Coronary artery (tissue), 2 donors: ENCODE measurements around the gene CXCL13.
"Not testable (repeated sequence)": the region's sequence is repeated elsewhere in the genome, so short reads cannot be mapped to it uniquely, and the experiment has no call there.

Experiments used
- DNase-seq: peaks from one replicate; pipeline ENCODE4 v3.0.0-alpha.2; 2017; ENCODE audit warnings: low spot score
- H3K27ac ChIP-seq, 2 donors: fragments of 200-600 bp; sonication (generic); one replicate each; pipeline ENCODE4 v1.5.1; 2016 to 2019
- H3K4me3 ChIP-seq: fragments of 200-600 bp; sonication (generic); 2 replicates; pipeline ENCODE4 v1.5.1; 2016; ENCODE audit warnings: mild to moderate bottlenecking, moderate library complexity
- TF ChIP-seq, protein P1 (sequence below): fragments of 200-600 bp; sonication (generic); IDR thresholded peaks from one replicate; pipeline ENCODE4 v1.5.1; 2019; ENCODE audit warnings: antibody characterized with exemption

The CXCL13 gene, protein sequence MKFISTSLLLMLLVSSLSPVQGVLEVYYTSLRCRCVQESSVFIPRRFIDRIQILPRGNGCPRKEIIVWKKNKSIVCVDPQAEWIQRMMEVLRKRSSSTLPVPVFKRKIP

DNA sequence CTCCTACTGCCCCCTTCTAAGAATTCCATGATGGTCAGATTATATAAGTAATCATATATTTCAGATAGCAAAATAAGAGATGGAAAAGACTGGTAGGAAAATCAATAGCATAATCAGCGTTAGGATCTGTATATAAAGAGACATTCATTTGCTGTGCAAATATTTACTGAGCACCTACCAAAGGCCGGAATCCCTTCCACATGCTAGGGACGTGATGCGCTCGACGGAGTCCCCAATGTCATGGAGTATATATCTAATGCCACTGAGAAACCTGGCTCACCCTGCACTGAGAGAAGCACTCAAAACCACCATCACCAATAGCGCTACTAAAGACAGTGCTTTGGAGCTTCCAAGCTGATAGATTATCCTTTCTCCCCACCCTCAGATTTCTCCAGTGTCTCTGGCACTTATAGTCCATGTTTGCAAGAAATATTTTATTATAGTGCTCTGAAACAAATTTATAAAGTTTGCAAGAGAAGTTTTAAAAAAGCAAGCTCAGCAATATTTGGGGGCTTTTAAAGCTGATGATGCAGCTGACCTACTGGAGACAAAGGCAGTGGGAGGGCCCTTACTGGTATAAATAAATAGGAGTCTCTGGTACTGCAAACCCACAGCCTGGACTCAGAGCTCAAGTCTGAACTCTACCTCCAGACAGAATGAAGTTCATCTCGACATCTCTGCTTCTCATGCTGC is at the start of gene CXCL13:
Gene CXCL13 (plus strand): TSS at position 611 of the 693 bp plus-strand sequence. CDS start 46 bp downstream, at position 657.
- TF ChIP-seq, protein P1, sequence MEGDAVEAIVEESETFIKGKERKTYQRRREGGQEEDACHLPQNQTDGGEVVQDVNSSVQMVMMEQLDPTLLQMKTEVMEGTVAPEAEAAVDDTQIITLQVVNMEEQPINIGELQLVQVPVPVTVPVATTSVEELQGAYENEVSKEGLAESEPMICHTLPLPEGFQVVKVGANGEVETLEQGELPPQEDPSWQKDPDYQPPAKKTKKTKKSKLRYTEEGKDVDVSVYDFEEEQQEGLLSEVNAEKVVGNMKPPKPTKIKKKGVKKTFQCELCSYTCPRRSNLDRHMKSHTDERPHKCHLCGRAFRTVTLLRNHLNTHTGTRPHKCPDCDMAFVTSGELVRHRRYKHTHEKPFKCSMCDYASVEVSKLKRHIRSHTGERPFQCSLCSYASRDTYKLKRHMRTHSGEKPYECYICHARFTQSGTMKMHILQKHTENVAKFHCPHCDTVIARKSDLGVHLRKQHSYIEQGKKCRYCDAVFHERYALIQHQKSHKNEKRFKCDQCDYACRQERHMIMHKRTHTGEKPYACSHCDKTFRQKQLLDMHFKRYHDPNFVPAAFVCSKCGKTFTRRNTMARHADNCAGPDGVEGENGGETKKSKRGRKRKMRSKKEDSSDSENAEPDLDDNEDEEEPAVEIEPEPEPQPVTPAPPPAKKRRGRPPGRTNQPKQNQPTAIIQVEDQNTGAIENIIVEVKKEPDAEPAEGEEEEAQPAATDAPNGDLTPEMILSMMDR, result no peak
- no peak within 1 kb of the TSS for H3K4me3 ChIP-seq
- no peak for DNase-seq
- no peak within 1 kb of the TSS for H3K27ac ChIP-seq

DNA sequence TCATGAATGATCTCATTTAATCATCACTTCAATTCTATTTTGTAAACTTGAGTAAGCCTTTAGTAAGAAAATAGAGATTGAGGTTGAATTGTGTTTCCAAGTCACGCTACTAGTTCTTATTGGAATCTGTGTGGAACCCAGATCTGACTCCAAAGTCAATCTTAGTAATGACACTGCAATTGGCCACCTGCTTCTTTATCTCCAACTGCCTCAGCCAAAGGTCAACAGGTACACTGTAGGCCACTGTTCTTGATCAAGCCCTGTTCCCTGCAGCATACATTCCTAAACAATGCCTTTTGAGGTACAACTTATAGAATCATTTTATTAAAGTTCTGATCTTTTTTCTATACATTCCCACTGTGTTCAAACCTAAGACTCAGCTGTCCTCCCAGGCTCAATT is 45.5 kb upstream of the CXCL13 start:
- TF ChIP-seq, protein P1, result no peak
- no peak overlapping the region for H3K27ac ChIP-seq
- no peak overlapping the region for H3K4me3 ChIP-seq
- no peak for DNase-seq

DNA sequence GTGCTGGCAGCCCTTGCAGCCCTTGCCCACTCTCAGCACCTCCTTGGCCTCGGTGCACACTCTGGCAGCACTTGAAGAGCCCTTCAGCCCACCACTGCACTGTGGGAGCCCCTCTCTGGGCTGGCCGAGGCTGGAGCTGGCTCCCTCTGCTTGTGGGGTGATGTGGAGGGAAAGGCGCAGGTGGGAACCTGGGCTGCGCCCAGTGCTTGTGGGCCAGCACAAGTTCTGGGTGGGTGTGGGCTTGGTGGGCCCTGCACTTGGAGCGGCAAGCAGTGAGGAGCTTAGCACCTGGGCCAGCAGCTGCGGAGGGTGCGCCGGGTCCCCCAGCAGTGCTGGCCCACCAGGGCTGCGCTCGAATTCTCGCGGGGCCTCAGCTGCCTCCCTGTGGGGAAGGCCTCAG is 43.9 kb upstream of the CXCL13 start:
- DNase-seq, result not testable (repeated sequence)

DNA sequence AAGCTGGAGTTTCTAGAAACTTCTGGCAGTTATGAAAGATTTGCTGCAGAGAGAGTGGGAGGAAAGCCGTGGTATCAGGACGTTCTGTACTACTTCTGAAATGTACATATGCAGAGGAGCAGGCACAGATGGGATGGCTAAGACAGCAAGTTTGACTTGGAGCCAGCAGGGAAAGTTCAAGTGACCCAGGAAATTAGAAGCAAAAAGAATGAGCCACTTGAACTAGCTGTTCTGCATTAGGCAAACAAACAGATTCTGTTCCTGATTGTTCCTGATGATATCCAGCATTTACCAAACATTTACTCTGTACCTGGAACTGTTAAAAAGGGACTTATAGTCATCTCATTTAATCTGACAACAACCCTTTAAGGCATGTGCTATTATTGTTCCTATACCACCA is 41.4 kb upstream of the CXCL13 start:
- peak overlapping the region; percentile 26 to 45 for H3K27ac ChIP-seq
- H3K4me3 ChIP-seq, result no peak overlapping the region
- DNase-seq, result no peak
- TF ChIP-seq, protein P1, result no peak

More for the DNA sequence above, 43.9 kb upstream of the CXCL13 start:
- H3K4me3 ChIP-seq, H3K27ac ChIP-seq: not testable (repeated sequence)

DNA sequence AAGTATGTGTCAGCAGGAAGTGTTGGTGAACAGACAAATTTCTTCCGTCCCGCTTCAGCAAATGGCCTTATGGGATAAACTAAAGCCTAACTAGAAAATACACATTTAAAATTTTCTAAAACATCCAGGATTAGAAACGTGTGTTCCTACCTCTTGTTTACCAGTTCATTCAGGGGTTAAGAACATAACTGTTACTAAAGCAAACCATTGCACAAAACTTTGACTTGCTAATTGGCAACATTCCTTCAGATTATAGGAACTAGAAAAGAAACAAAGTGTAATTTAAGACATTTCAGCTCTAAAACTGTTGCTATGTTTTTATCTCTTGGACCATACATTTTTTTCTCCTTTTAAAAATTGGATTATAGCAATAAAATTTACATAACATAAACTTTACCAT is 39.5 kb upstream of the CXCL13 start:
- DNase-seq, result no peak
- Histone ChIP-seq H3K4me3 (no peak overlapping the region), H3K27ac (no peak overlapping the region)
- TF ChIP-seq, protein P1, result no peak

DNA sequence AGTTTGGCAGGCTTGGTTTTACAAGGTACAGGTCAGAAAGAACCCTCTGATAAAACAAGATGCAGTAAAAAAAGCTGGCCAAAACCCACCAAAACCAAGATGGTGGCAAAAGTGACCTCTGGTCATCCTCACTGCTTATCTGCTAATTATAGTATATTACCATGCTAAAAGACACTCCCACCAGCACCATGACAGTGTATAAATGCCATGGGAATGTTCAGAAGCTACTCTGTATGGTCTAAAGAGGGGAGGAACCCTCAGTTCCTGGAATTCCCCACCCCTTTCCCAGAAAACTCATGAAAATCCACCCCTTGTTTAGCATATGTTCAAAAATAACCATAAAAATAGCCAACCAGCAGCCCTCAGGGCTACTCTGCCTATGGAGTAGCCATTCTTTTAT is 38.1 kb upstream of the CXCL13 start:
- DNase-seq, result no peak
- TF ChIP-seq, protein P1, result no peak
- Histone ChIP-seq H3K4me3 (no peak overlapping the region), H3K27ac (no peak overlapping the region)

DNA sequence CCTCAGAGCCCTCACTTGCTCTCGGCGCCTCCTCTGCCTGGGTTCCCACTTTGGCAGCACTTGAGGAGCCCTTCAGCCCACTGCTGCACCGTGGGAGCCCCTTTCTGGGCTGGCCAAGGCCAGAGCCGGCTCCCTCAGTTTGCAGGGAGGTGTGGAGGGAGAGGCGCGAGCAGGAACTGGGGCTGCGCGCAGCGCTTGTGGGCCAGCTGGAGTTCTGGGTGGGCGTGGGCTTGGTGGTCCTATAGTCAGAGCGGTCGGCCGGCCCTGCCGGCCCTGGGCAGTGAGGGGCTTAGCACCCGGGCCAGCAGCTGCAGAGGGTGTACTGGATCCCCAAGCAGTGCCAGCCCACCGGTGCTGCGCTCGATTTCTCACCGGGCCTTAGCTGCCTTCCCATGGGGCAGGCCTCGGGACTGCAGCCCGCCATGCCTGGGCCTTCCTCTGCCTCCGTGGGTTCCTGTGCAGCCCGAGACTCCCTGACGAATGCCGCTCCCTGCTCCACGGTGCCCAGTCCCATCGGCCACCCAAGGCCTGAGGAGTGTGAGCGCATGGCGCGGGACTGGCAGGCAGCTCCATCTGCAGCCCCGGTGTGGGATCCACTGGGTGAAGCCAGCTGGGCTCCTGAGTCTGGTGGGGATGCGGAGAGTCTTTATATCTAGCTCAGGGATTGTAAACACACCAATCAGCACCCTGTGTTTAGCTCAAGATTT is 35.0 kb upstream of the CXCL13 start:
- H3K27ac ChIP-seq, H3K4me3 ChIP-seq, DNase-seq: not testable (repeated sequence)

DNA sequence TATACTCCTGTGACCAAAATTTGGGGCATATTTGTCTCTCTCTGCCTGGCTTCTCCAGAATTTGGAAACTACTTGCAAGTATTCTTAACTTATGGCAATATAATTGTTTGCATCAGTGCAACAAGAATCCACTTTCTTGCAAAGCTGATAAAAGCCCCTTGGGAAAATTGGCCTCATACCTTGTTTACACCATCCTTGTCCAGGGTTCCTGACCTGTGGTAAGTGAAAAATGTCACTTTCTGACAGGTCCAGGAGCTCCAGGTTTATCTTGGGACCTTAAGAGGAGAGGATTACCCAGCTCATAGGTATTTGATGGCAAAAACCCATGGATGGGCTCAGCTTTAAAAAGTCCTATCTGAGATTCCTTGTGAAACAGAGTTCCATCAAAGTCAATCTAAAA is 29.3 kb upstream of the CXCL13 start:
- DNase-seq, result no peak
- H3K4me3 ChIP-seq, result no peak overlapping the region
- no peak overlapping the region for H3K27ac ChIP-seq
- TF ChIP-seq, protein P1, result no peak
